ENCODE measurements around the gene MAPK11. TPM values are rescaled to one million over a fixed set of nuclear protein-coding genes. Genes with fewer than 3 reads are reported as not detected.

MAPK11 gene
- total and polyA plus RNA-seq, 4 donors: 8.3 to 15.3 (median 11.9) TPM

- no peak overlapping the region for H3K9ac ChIP-seq (ENCODE audit: insufficient read depth in 1 of 2, low read length in 2 of 2)
- H3K4me3 ChIP-seq: no peak overlapping the region
- no peaks in the 10 kb centered on the region for H3K27me3 ChIP-seq (ENCODE audit: control insufficient read depth in 3 of 3, insufficient read depth in 3 of 3, low read length in 2 of 3)
- TF ChIP-seq CTCF (IDR thresholded peaks at IDR 0.05; ENCODE audit: control extremely low read depth, extremely low read depth): no peak
- 45 to 46% methylated on average over 14 of the region's 14 CpGs for WGBS, 2 donors
- H3K27ac ChIP-seq (ENCODE audit: low read depth in 1 of 2, low read length in 1 of 2): peak overlapping the region in 1 of 2 donors; percentile 43
- no peaks in the 10 kb centered on the region for H3K9me3 ChIP-seq (ENCODE audit: control insufficient read depth in 4 of 4, insufficient read depth in 3 of 4, low read length in 3 of 4)
- ATAC-seq (ENCODE audit: insufficient read depth, low FRiP score) (no peak), DNase-seq (no peak)
- peaks cover 0 to 2% (median 0%) of the 10 kb centered on the region in 4 donors for H3K36me3 ChIP-seq (ENCODE audit: control insufficient read depth in 4 of 4, insufficient read depth in 4 of 4, low read length in 4 of 4)
- peaks cover 0 to 20% (median 7%) of the 10 kb centered on the region in 5 donors for H3K4me1 ChIP-seq (ENCODE audit: control insufficient read depth in 5 of 5, insufficient read depth in 5 of 5, low read length in 5 of 5)
Observed at GRCh38 chr22:50314081-50314454, 43.9 kb upstream of the MAPK11 start.

GRCh38 chr22:50313600-50313999 is 43.4 kb upstream of the MAPK11 start:
- 85 to 86% methylated on average over 16 to 17 of the region's 17 CpGs for WGBS, 2 donors
- no peak for DNase-seq
- Histone ChIP-seq H3K27ac (ENCODE audit: low read depth in 1 of 2, low read length in 1 of 2) (no peak overlapping the region), H3K27me3 (ENCODE audit: control insufficient read depth in 3 of 3, insufficient read depth in 3 of 3, low read length in 2 of 3) (no peaks in the 10 kb centered on the region), H3K4me1 (ENCODE audit: control insufficient read depth in 5 of 5, insufficient read depth in 5 of 5, low read length in 5 of 5) (peaks cover 0 to 21% (median 12%) of the 10 kb centered on the region in 5 donors), H3K9me3 (ENCODE audit: control insufficient read depth in 4 of 4, insufficient read depth in 3 of 4, low read length in 3 of 4) (no peaks in the 10 kb centered on the region), H3K4me3 (no peak overlapping the region), H3K36me3 (ENCODE audit: control insufficient read depth in 4 of 4, insufficient read depth in 4 of 4, low read length in 4 of 4) (peaks cover 0 to 2% (median 0%) of the 10 kb centered on the region in 4 donors), H3K9ac (ENCODE audit: insufficient read depth in 1 of 2, low read length in 2 of 2) (no peak overlapping the region)
- no peak for ATAC-seq (ENCODE audit: insufficient read depth, low FRiP score)
- no peak for TF ChIP-seq CTCF (IDR thresholded peaks at IDR 0.05; ENCODE audit: control extremely low read depth, extremely low read depth)

GRCh38 chr22:50313021-50313420 is 42.8 kb upstream of the MAPK11 start:
- H3K27me3 ChIP-seq (ENCODE audit: control insufficient read depth in 3 of 3, insufficient read depth in 3 of 3, low read length in 2 of 3): no peaks in the 10 kb centered on the region
- DNase-seq: no peak
- H3K9me3 ChIP-seq (ENCODE audit: control insufficient read depth in 4 of 4, insufficient read depth in 3 of 4, low read length in 3 of 4): no peaks in the 10 kb centered on the region
- no peak for TF ChIP-seq CTCF (IDR thresholded peaks at IDR 0.05; ENCODE audit: control extremely low read depth, extremely low read depth)
- H3K36me3 ChIP-seq (ENCODE audit: control insufficient read depth in 4 of 4, insufficient read depth in 4 of 4, low read length in 4 of 4): no peaks in the 10 kb centered on the region
- H3K4me1 ChIP-seq (ENCODE audit: control insufficient read depth in 5 of 5, insufficient read depth in 5 of 5, low read length in 5 of 5): peaks cover 0 to 27% (median 17%) of the 10 kb centered on the region in 5 donors
- no peak overlapping the region for H3K4me3 ChIP-seq
- ATAC-seq (ENCODE audit: insufficient read depth, low FRiP score): no peak
- no peak overlapping the region for H3K27ac ChIP-seq (ENCODE audit: low read depth in 1 of 2, low read length in 1 of 2)
- H3K9ac ChIP-seq (ENCODE audit: insufficient read depth in 1 of 2, low read length in 2 of 2): no peak overlapping the region
- WGBS, 2 donors: 84 to 88% methylated on average over 7 of the region's 7 CpGs

GRCh38 chr22:50312371-50312770 is 42.2 kb upstream of the MAPK11 start:
- no peak for TF ChIP-seq CTCF (IDR thresholded peaks at IDR 0.05; ENCODE audit: control extremely low read depth, extremely low read depth)
- no peak overlapping the region for H3K9ac ChIP-seq (ENCODE audit: insufficient read depth in 1 of 2, low read length in 2 of 2)
- H3K27me3 ChIP-seq (ENCODE audit: control insufficient read depth in 3 of 3, insufficient read depth in 3 of 3, low read length in 2 of 3): no peaks in the 10 kb centered on the region
- no peaks in the 10 kb centered on the region for H3K36me3 ChIP-seq (ENCODE audit: control insufficient read depth in 4 of 4, insufficient read depth in 4 of 4, low read length in 4 of 4)
- no peak overlapping the region for H3K27ac ChIP-seq (ENCODE audit: low read depth in 1 of 2, low read length in 1 of 2)
- DNase-seq (no peak), ATAC-seq (ENCODE audit: insufficient read depth, low FRiP score) (no peak)
- no peaks in the 10 kb centered on the region for H3K9me3 ChIP-seq (ENCODE audit: control insufficient read depth in 4 of 4, insufficient read depth in 3 of 4, low read length in 3 of 4)
- 95 to 98% methylated on average over 11 to 12 of the region's 12 CpGs for WGBS, 2 donors
- H3K4me3 ChIP-seq: no peak overlapping the region
- H3K4me1 ChIP-seq (ENCODE audit: control insufficient read depth in 5 of 5, insufficient read depth in 5 of 5, low read length in 5 of 5): peaks cover 0 to 30% (median 20%) of the 10 kb centered on the region in 5 donors
